Neuronal stem cell (in vitro differentiated cells): Measurements from ENCODE around the gene IL15RA.
"Not testable (repeated sequence)": the region's sequence is repeated elsewhere in the genome, so short reads cannot be mapped to it uniquely, and the experiment has no call there.

Experiments
- DNase-seq: peaks from one replicate; pipeline ENCODE4 v3.0.0-alpha.2; 2013; ENCODE audit warnings: low spot score
- H2AFZ ChIP-seq: one replicate; pipeline ENCODE4 v1.6.1; 2013; ENCODE audit warnings: mild to moderate bottlenecking, low read length, inconsistent platforms
- H2AK5ac ChIP-seq: 2 replicates; pipeline ENCODE4 v1.6.1; 2013; ENCODE audit warnings: low read depth, mild to moderate bottlenecking, inconsistent platforms, low read length, moderate library complexity, mixed read lengths
- H2BK120ac ChIP-seq: 2 replicates; pipeline ENCODE4 v1.6.1; 2013; ENCODE audit warnings: low read depth, mild to moderate bottlenecking, inconsistent platforms, low read length, moderate library complexity, mixed read lengths
- H2BK12ac ChIP-seq: one replicate; pipeline ENCODE4 v1.6.1; 2013; ENCODE audit warnings: low read length, inconsistent platforms
- H2BK15ac ChIP-seq: 2 replicates; pipeline ENCODE4 v1.6.1; 2013; ENCODE audit warnings: mild to moderate bottlenecking, low read length, inconsistent platforms, mixed read lengths
- H2BK5ac ChIP-seq: one replicate; pipeline ENCODE4 v1.6.1; 2013; ENCODE audit warnings: inconsistent platforms, mild to moderate bottlenecking, low read length, moderate library complexity
- H3K14ac ChIP-seq: one replicate; pipeline ENCODE4 v1.6.1; 2013; ENCODE audit warnings: low read length, inconsistent platforms
- H3K18ac ChIP-seq: 2 replicates; pipeline ENCODE4 v1.6.1; 2013; ENCODE audit warnings: low read length, inconsistent platforms
- H3K23ac ChIP-seq: 2 replicates; pipeline ENCODE4 v1.6.1; 2013; ENCODE audit warnings: low read depth, mild to moderate bottlenecking, mixed read lengths, low read length, inconsistent platforms; ENCODE audit not compliant: poor library complexity
- H3K27ac ChIP-seq: replicated peaks from 3 replicates; pipeline ENCODE4 v1.5.1; 2013; ENCODE audit warnings: low read length, inconsistent platforms
- H3K27me3 ChIP-seq, 3 experiments: 2 replicates each; pipeline ENCODE4 v1.6.1; 2013; ENCODE audit warnings: low read length in 3 of 3, mild to moderate bottlenecking in 2 of 3, inconsistent platforms in 1 of 3, low read depth in 1 of 3, mixed read lengths in 1 of 3, moderate library complexity in 1 of 3; ENCODE audit not compliant: control insufficient read depth in 3 of 3, insufficient read depth in 3 of 3
- H3K36me3 ChIP-seq, 2 donors: replicated peaks in 1 of 2; 2 replicates each; pipeline ENCODE4 v1.6.1; 2013; ENCODE audit warnings: low read length in 2 of 2; ENCODE audit not compliant: control insufficient read depth in 2 of 2, insufficient read depth in 2 of 2
- H3K4ac ChIP-seq: 2 replicates; pipeline ENCODE4 v1.6.1; 2013; ENCODE audit warnings: inconsistent platforms, mild to moderate bottlenecking, low read length, moderate library complexity
- H3K4me1 ChIP-seq, 2 donors: 1 replicate in 1 of 2; 2 replicates in 1 of 2; pipeline ENCODE4 v1.6.1; 2013; ENCODE audit warnings: low read length in 2 of 2, low read depth in 1 of 2; ENCODE audit not compliant: control insufficient read depth in 2 of 2, insufficient read depth in 1 of 2
- H3K4me2 ChIP-seq: one replicate; pipeline ENCODE4 v1.6.1; 2013; ENCODE audit warnings: mild to moderate bottlenecking, low read length, inconsistent platforms; ENCODE audit not compliant: insufficient read depth, poor library complexity, severe bottlenecking
- H3K4me3 ChIP-seq, 2 donors: 2 replicates each; pipeline ENCODE4 v1.5.1; 2013; ENCODE audit warnings: low read length in 2 of 2, mild to moderate bottlenecking in 2 of 2, inconsistent platforms in 1 of 2, moderate library complexity in 1 of 2
- H3K79me1 ChIP-seq: one replicate; pipeline ENCODE4 v1.6.1; 2013; ENCODE audit warnings: low read depth, mild to moderate bottlenecking, inconsistent platforms, low read length, moderate library complexity
- H3K9ac ChIP-seq: one replicate; pipeline ENCODE4 v1.6.1; 2013; ENCODE audit warnings: mild to moderate bottlenecking, low read depth, low read length, inconsistent platforms; ENCODE audit not compliant: poor library complexity
- H3K9me3 ChIP-seq, 2 donors: replicated peaks in 1 of 2; 2 replicates each; pipeline versions ENCODE3 to v1.6.1; 2013; ENCODE audit warnings: low read length in 2 of 2, mild to moderate bottlenecking in 2 of 2, inconsistent platforms in 1 of 2, low read depth in 1 of 2, mixed read lengths in 1 of 2, moderate library complexity in 1 of 2; ENCODE audit not compliant: control insufficient read depth in 2 of 2, insufficient read depth in 1 of 2
- H4K8ac ChIP-seq: one replicate; pipeline ENCODE4 v1.6.1; 2013; ENCODE audit warnings: low read depth, mild to moderate bottlenecking, inconsistent platforms, low read length, moderate library complexity
- H4K91ac ChIP-seq: one replicate; pipeline ENCODE4 v1.6.1; 2013; ENCODE audit warnings: low read length, low read depth, mild to moderate bottlenecking, inconsistent platforms; ENCODE audit not compliant: poor library complexity
- WGBS, 2 donors: extraction: QIAGEN DNeasy Blood & Tissue Kit; methylation state at CpG; one replicate each; pipeline ENCODE4 v1.1.7; 2013; ENCODE audit warnings: missing lambda C conversion rate in 2 of 2, mixed read lengths in 1 of 2; ENCODE audit not compliant: insufficient read length in 2 of 2, insufficient replicate concordance in 1 of 2; ENCODE audit errors: extremely low coverage in 2 of 2; 5-methylcytosine and 5-hydroxymethylcytosine counted together

The IL15RA gene

DNA sequence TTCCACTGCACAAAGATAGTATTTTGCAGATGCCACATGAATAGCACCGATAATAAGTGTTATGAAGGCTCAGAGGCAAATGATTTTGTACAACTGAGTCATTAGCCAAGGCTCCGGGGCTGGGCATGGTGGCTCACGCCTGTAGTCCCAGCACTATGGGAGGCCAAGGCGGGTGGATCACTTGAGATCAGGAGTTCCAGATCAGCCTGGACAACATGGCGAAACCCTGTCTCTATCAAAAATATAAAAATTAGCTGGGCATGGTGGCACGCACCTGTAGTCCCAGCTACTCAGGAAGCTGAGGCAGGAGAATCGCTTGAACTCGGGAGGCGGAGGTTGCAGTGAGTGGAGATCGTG lies 30.9 kb downstream of the IL15RA start:
- H3K36me3 ChIP-seq, H3K14ac ChIP-seq, H2BK120ac ChIP-seq, H3K9ac ChIP-seq, H3K79me1 ChIP-seq, H3K23ac ChIP-seq, H3K4me3 ChIP-seq, H4K8ac ChIP-seq, H3K4ac ChIP-seq, H3K18ac ChIP-seq, H2BK5ac ChIP-seq, H2BK12ac ChIP-seq, H2AK5ac ChIP-seq, DNase-seq, H3K9me3 ChIP-seq, H2BK15ac ChIP-seq, H3K27ac ChIP-seq, H4K91ac ChIP-seq, H3K4me2 ChIP-seq, H3K4me1 ChIP-seq, H2AFZ ChIP-seq: not testable (repeated sequence)
- H3K27me3 ChIP-seq = peaks cover 0 to 22% (median 0%) of the 10 kb centered on the region in 3 experiments
- WGBS, 2 donors = no CpG with 5 or more reads among the region's 10 CpGs

DNA sequence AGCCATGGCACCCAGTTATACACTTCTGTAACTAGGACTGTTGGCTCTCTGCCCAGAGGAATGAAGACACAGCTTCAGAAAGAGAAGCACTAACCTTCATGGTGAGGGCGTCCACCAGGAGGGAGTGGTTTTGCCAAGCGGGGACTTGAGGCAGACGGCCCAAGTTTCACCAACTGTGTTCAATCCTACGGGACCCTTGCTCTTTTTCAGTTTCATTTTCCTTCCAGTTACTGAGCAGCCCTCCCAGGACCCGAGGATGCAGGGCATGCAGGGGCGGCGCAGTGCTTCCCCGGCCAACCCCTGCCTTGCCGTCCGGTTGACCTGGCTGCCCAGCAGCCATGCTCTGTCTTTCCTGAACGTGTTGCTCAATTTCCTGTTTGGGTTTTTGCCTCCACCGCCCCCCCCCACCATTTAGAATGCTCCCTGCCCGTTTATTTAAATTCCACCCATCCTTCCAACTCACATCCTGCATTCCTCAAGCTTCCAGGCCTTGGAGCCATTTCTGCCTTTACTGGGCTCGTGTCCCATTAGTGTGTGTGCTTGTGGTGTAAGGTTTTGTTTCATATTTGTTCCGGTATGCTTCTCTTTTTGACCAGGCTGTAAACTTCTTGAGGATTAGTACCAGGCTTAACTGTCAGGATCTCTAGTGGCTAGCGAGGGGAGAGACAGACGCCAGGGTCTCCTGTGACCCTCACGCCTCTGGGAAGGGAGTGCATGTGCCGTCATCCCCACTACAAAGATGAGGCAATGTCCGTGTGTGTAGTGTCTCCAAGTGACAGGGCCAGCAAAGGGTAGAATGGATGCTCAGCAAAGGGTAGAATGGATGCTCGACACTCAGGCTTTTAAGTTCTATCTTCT lies 31.6 kb downstream of the IL15RA start:
- Histone ChIP-seq H3K36me3 (no peaks in the 10 kb centered on the region), H4K91ac (no peak overlapping the region), H2AK5ac (no peak overlapping the region), H3K18ac (no peak overlapping the region), H2BK5ac (no peak overlapping the region), H3K9ac (no peak overlapping the region), H3K4ac (no peak overlapping the region), H3K27ac (no peak overlapping the region), H2BK120ac (no peak overlapping the region), H4K8ac (no peak overlapping the region), H3K4me3 (no peak overlapping the region), H3K23ac (no peak overlapping the region), H3K14ac (no peak overlapping the region), H2BK15ac (peak overlapping the region; percentile 51), H2AFZ (peak overlapping the region; percentile 63), H3K27me3 (peaks cover 0 to 22% (median 0%) of the 10 kb centered on the region in 3 experiments), H3K79me1 (no peaks in the 10 kb centered on the region), H3K9me3 (no peaks in the 10 kb centered on the region), H3K4me1 (peaks cover 0 to 2% of the 10 kb centered on the region in 2 donors), H2BK12ac (no peak overlapping the region), H3K4me2 (no peak overlapping the region)
- no CpG with 5 or more reads among the region's 21 CpGs for WGBS, 2 donors
- no peak for DNase-seq

GRCh38 chr10:5945190-5945509 lies 32.2 kb downstream of the IL15RA start:
- Histone ChIP-seq H4K8ac (no peak overlapping the region), H4K91ac (no peak overlapping the region), H2BK12ac (no peak overlapping the region), H2AK5ac (no peak overlapping the region), H3K79me1 (no peaks in the 10 kb centered on the region), H3K4me3 (no peak overlapping the region), H2AFZ (no peak overlapping the region), H2BK120ac (no peak overlapping the region), H3K4ac (no peak overlapping the region), H3K4me2 (no peak overlapping the region), H3K27me3 (peaks cover 0 to 17% (median 0%) of the 10 kb centered on the region in 3 experiments), H3K4me1 (peaks cover 0 to 2% of the 10 kb centered on the region in 2 donors), H3K23ac (no peak overlapping the region), H3K18ac (no peak overlapping the region), H3K36me3 (no peaks in the 10 kb centered on the region), H3K14ac (no peak overlapping the region), H2BK5ac (no peak overlapping the region), H3K27ac (no peak overlapping the region), H3K9me3 (no peaks in the 10 kb centered on the region), H3K9ac (no peak overlapping the region), H2BK15ac (peak overlapping the region; percentile 51)
- WGBS, 2 donors = no CpG with 5 or more reads among the region's 9 CpGs
- no peak for DNase-seq

GRCh38 chr10:5944389-5945189 lies 32.8 kb downstream of the IL15RA start:
- WGBS, 2 donors = no CpG with 5 or more reads among the region's 7 CpGs
- no peak overlapping the region for H3K27ac ChIP-seq

More at GRCh38 chr10:5944389-5945189, 32.8 kb downstream of the IL15RA start:
- H3K79me1 ChIP-seq = no peaks in the 10 kb centered on the region
- no peak overlapping the region for H3K18ac ChIP-seq
- H2AK5ac ChIP-seq = no peak overlapping the region
- no peak overlapping the region for H3K4me2 ChIP-seq
- no peak overlapping the region for H3K4me3 ChIP-seq
- no peak overlapping the region for H2BK15ac ChIP-seq
- H3K4me1 ChIP-seq = peaks cover 0 to 2% of the 10 kb centered on the region in 2 donors
- H2AFZ ChIP-seq = peak overlapping the region; percentile 40
- H3K9ac ChIP-seq = no peak overlapping the region
- no peak overlapping the region for H2BK5ac ChIP-seq
- H4K91ac ChIP-seq = no peak overlapping the region
- H3K9me3 ChIP-seq = no peaks in the 10 kb centered on the region
- H3K23ac ChIP-seq = no peak overlapping the region
- no peak overlapping the region for H2BK12ac ChIP-seq
- no peak overlapping the region for H3K14ac ChIP-seq
- H3K4ac ChIP-seq = no peak overlapping the region
- H4K8ac ChIP-seq = no peak overlapping the region
- no peak for DNase-seq
- no peak overlapping the region for H2BK120ac ChIP-seq
- H3K27me3 ChIP-seq = peaks cover 0 to 13% (median 0%) of the 10 kb centered on the region in 3 experiments
- H3K36me3 ChIP-seq = no peaks in the 10 kb centered on the region
